Activated effector memory CD4-positive, alpha-beta T cell treated with anti-CD3 and anti-CD28 coated beads, Interleukin-2, amount 50 U/mL, for 16 hours (primary cell): ENCODE measurements around the gene FALEC.

Experiments
- DNase-seq: peaks from one replicate; pipeline ENCODE4 v3.0.0-alpha.2; 2020

The FALEC gene

GRCh38 chr1:150560576-150561253 is 45.2 kb downstream of the FALEC start:
- DNase-seq, result peak; percentile 93

- peak; percentile 86 for DNase-seq
Observed at GRCh38 chr1:150561254-150561973, 45.9 kb downstream of the FALEC start.

- DNase-seq, result peak; percentile 95
Observed at GRCh38 chr1:150561974-150562445, 46.5 kb downstream of the FALEC start.

GRCh38 chr1:150562446-150563339 is 47.1 kb downstream of the FALEC start:
- peak; percentile 88 for DNase-seq

GRCh38 chr1:150563340-150564038 is 47.9 kb downstream of the FALEC start:
- DNase-seq, result peak; percentile 80

GRCh38 chr1:150564051-150564991 is 48.8 kb downstream of the FALEC start:
- DNase-seq, result no peak

- peak; percentile 44 for DNase-seq
Observed at GRCh38 chr1:150565240-150565991, 49.9 kb downstream of the FALEC start.

- peak; percentile 58 for DNase-seq
Observed at GRCh38 chr1:150566589-150567340, 51.2 kb downstream of the FALEC start.

- peak; percentile 83 for DNase-seq
Observed at GRCh38 chr1:150567341-150567716, 51.8 kb downstream of the FALEC start.

- DNase-seq, result peak; percentile 82
Observed at GRCh38 chr1:150567717-150568593, 52.4 kb downstream of the FALEC start.

- DNase-seq, result peak; percentile 56
Observed at GRCh38 chr1:150568594-150568966, 53.0 kb downstream of the FALEC start.

GRCh38 chr1:150572918-150573647 is 57.5 kb downstream of the FALEC start:
- no peak for DNase-seq

GRCh38 chr1:150573648-150574071 is 58.1 kb downstream of the FALEC start:
- peak; percentile 67 for DNase-seq

- DNase-seq, result no peak
Observed at GRCh38 chr1:150574260-150575071, 58.9 kb downstream of the FALEC start.

GRCh38 chr1:150575072-150575489 is 59.5 kb downstream of the FALEC start:
- DNase-seq, result no peak

GRCh38 chr1:150575518-150576366 is 60.2 kb downstream of the FALEC start:
- no peak for DNase-seq
